ENCODE results near the gene CBLB.

- no peak for TF ChIP-seq CTCF (conservative IDR thresholded peaks at IDR 0.05; ENCODE audit: low read length)
- no peak for TF ChIP-seq EZH2phosphoT487 (IDR thresholded peaks at IDR 0.05; ENCODE audit: borderline replicate concordance, low read depth, low read length)
Observed at GRCh38 chr3:105867712-105868430, 941 bp downstream of the CBLB start.

Data from OCI-LY7 (cell line).